ENCODE results near the gene SPEM1.
"Not testable (repeated sequence)": the region's sequence is repeated elsewhere in the genome, so short reads cannot be mapped to it uniquely, and the experiment has no call there.

DNA sequence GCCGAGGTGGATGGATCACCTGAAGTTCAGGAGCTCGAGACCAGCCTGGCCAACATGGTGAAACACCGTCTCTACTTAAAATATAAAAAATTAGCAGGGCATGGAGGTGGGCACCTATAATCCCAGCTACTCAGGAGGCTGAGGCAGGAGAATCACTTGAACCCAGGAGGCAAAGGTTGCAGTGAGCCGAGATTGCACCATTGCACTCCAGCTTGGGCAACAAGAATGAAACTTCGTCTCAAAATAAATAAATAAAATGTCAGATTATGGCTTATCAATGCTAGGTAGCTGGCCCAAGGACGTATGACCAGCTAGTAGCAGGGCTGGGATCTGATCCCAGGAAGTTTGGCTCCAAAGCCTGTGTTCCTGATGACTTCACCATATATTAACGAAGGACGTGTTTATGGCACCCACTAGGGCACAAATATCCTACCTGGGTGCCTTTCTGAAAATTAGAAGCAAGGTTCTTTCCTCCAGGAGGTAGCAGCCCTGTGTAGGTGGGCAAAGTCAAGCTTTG, 50.4 kb downstream of the SPEM1 start:
- TF ChIP-seq, protein P1, sequence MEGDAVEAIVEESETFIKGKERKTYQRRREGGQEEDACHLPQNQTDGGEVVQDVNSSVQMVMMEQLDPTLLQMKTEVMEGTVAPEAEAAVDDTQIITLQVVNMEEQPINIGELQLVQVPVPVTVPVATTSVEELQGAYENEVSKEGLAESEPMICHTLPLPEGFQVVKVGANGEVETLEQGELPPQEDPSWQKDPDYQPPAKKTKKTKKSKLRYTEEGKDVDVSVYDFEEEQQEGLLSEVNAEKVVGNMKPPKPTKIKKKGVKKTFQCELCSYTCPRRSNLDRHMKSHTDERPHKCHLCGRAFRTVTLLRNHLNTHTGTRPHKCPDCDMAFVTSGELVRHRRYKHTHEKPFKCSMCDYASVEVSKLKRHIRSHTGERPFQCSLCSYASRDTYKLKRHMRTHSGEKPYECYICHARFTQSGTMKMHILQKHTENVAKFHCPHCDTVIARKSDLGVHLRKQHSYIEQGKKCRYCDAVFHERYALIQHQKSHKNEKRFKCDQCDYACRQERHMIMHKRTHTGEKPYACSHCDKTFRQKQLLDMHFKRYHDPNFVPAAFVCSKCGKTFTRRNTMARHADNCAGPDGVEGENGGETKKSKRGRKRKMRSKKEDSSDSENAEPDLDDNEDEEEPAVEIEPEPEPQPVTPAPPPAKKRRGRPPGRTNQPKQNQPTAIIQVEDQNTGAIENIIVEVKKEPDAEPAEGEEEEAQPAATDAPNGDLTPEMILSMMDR (IDR thresholded peaks at IDR 0.05), result not testable (repeated sequence)
- not testable (repeated sequence) for TF ChIP-seq POLR2A (IDR thresholded peaks at IDR 0.05; ENCODE audit: low read depth)
